BLaER1 (cell line): ENCODE results near the gene GLG1.

ENCODE experiments used
- H3K27ac ChIP-seq: shearing (Covaris generic); formaldehyde crosslinking; 2 replicates; pipeline ENCODE4 v1.8.1; 2022
- H3K27me3 ChIP-seq: shearing (Covaris generic); formaldehyde crosslinking; 2 replicates; pipeline ENCODE4 v1.8.1; 2022
- H3K36me3 ChIP-seq: shearing (Covaris generic); formaldehyde crosslinking; 2 replicates; pipeline ENCODE4 v1.8.1; 2022
- H3K4me1 ChIP-seq: shearing (Covaris generic); formaldehyde crosslinking; 2 replicates; pipeline ENCODE4 v1.8.1; 2022
- H3K4me2 ChIP-seq: shearing (Covaris generic); formaldehyde crosslinking; 2 replicates; pipeline ENCODE4 v1.8.1; 2022
- H3K4me3 ChIP-seq: shearing (Covaris generic); formaldehyde crosslinking; 2 replicates; pipeline ENCODE4 v1.8.1; 2022
- H3K9ac ChIP-seq: shearing (Covaris generic); formaldehyde crosslinking; 2 replicates; pipeline ENCODE4 v1.8.1; 2022
- H3K9me3 ChIP-seq: shearing (Covaris generic); formaldehyde crosslinking; 2 replicates; pipeline ENCODE4 v1.8.1; 2022
- H4K20me1 ChIP-seq: shearing (Covaris generic); formaldehyde crosslinking; 2 replicates; pipeline ENCODE4 v1.8.1; 2022
- Cebpa-rat ChIP-seq: shearing (Covaris generic); IDR thresholded peaks from 2 replicates; pipeline ENCODE4 v1.8.1; 2022

GLG1 gene

DNA sequence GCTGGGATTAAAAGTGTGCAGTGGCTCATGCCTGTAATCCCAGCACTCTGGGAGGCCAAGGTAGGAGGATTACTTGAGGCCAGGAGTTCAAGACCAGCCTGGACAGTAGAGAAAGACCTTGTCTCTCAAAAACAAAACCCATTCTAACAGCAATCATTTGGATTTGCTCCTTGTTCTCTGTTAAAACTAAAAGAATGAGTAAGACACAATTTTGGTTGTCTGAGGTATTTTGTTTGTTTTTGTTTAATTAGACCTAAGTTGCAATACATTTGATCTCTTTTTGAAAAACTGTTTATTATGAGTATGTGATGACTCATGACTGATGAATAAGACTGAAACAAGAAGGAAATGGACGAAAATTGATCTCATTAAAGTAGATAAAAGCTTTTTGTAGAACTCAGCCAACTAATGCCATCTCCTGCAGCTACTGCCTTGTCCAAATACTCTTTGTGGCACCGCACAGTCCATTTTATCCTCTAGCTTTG lies 29.0 kb downstream of the GLG1 start:
- Histone ChIP-seq H3K9ac (no peak overlapping the region), H3K9me3 (no peaks in the 10 kb centered on the region), H3K4me1 (peaks cover 97% of the 10 kb centered on the region), H3K27ac (peak overlapping the region; percentile 74), H3K4me2 (peak overlapping the region; percentile 82), H3K36me3 (no peaks in the 10 kb centered on the region; the same call in 1 of the 2 replicates), H3K4me3 (no peak overlapping the region), H4K20me1 (peaks cover 17% of the 10 kb centered on the region), H3K27me3 (no peaks in the 10 kb centered on the region)
- TF ChIP-seq Cebpa-rat: no peak

GRCh38 chr16:74575807-74576643 lies 30.9 kb downstream of the GLG1 start:
- Histone ChIP-seq H3K4me2 (peak overlapping the region; percentile 7), H3K27me3 (no peaks in the 10 kb centered on the region), H3K27ac (peak overlapping the region; percentile 74; the same call in 1 of the 2 replicates), H3K9me3 (no peaks in the 10 kb centered on the region), H3K4me3 (no peak overlapping the region), H3K36me3 (peaks cover 4% of the 10 kb centered on the region; the same call in 1 of the 2 replicates), H3K4me1 (peaks cover 90% of the 10 kb centered on the region), H4K20me1 (peaks cover 36% of the 10 kb centered on the region), H3K9ac (no peak overlapping the region)
- TF ChIP-seq Cebpa-rat: no peak

GRCh38 chr16:74575175-74575806 lies 31.6 kb downstream of the GLG1 start:
- Histone ChIP-seq H3K9me3 (no peaks in the 10 kb centered on the region), H3K27me3 (no peaks in the 10 kb centered on the region), H4K20me1 (peaks cover 43% of the 10 kb centered on the region), H3K4me1 (peaks cover 83% of the 10 kb centered on the region), H3K4me3 (no peak overlapping the region), H3K9ac (no peak overlapping the region), H3K36me3 (peaks cover 4% of the 10 kb centered on the region; the same call in 1 of the 2 replicates), H3K4me2 (peak overlapping the region; percentile 7), H3K27ac (0 out of 2 replicates have a peak overlapping the region, but pooled peaks have one; percentile 14)
- no peak for TF ChIP-seq Cebpa-rat

- Histone ChIP-seq H3K4me2 (peak overlapping the region; percentile 48), H3K9ac (no peak overlapping the region; the same call in 1 of the 2 replicates), H3K27me3 (no peaks in the 10 kb centered on the region), H3K9me3 (0 out of 2 replicates have a peak, but pooled peaks cover 4% of the 10 kb centered on the region), H3K36me3 (peaks cover 4% of the 10 kb centered on the region; the same call in 1 of the 2 replicates), H3K4me3 (no peak overlapping the region), H3K27ac (peak overlapping the region; percentile 49; the same call in 1 of the 2 replicates), H3K4me1 (peaks cover 78% of the 10 kb centered on the region), H4K20me1 (peaks cover 55% of the 10 kb centered on the region)
- TF ChIP-seq Cebpa-rat: no peak
Measured at GRCh38 chr16:74574146-74574545, 32.8 kb downstream of the GLG1 start.

GRCh38 chr16:74573622-74574021 lies 33.3 kb downstream of the GLG1 start:
- Histone ChIP-seq H3K27me3 (no peaks in the 10 kb centered on the region), H4K20me1 (peaks cover 60% of the 10 kb centered on the region), H3K4me1 (peaks cover 76% of the 10 kb centered on the region), H3K9ac (no peak overlapping the region; the same call in 1 of the 2 replicates), H3K27ac (peak overlapping the region; percentile 49; the same call in 1 of the 2 replicates), H3K36me3 (peaks cover 4% of the 10 kb centered on the region; the same call in 1 of the 2 replicates), H3K9me3 (0 out of 2 replicates have a peak, but pooled peaks cover 4% of the 10 kb centered on the region), H3K4me3 (no peak overlapping the region), H3K4me2 (peak overlapping the region; percentile 48)
- TF ChIP-seq Cebpa-rat: 0 out of 2 replicates have a peak, but pooled peaks have one; percentile 46

GRCh38 chr16:74570412-74571301 lies 36.3 kb downstream of the GLG1 start:
- H3K4me3 ChIP-seq: no peak overlapping the region
- H3K9ac ChIP-seq: no peak overlapping the region
- peaks cover 56% of the 10 kb centered on the region for H3K4me1 ChIP-seq
- H3K36me3 ChIP-seq: peaks cover 8% of the 10 kb centered on the region; the same call in 1 of the 2 replicates
- no peak for TF ChIP-seq Cebpa-rat
- H3K27me3 ChIP-seq: no peaks in the 10 kb centered on the region
- peaks cover 11% of the 10 kb centered on the region; the same call in 1 of the 2 replicates for H3K9me3 ChIP-seq
- H3K27ac ChIP-seq: no peak overlapping the region
- peaks cover 88% of the 10 kb centered on the region for H4K20me1 ChIP-seq
- no peak overlapping the region for H3K4me2 ChIP-seq

GRCh38 chr16:74568961-74569631 lies 37.8 kb downstream of the GLG1 start:
- Histone ChIP-seq H3K4me3 (no peak overlapping the region), H3K36me3 (peaks cover 17% of the 10 kb centered on the region), H3K4me1 (peaks cover 43% of the 10 kb centered on the region), H3K4me2 (no peak overlapping the region), H3K27me3 (no peaks in the 10 kb centered on the region), H4K20me1 (peaks cover 99% of the 10 kb centered on the region), H3K9ac (no peak overlapping the region), H3K9me3 (peaks cover 14% of the 10 kb centered on the region; the same call in 1 of the 2 replicates), H3K27ac (no peak overlapping the region)
- no peak for TF ChIP-seq Cebpa-rat

- H3K4me3 ChIP-seq: no peak overlapping the region
- no peak overlapping the region for H3K27ac ChIP-seq
- H3K36me3 ChIP-seq: peaks cover 29% of the 10 kb centered on the region
- H4K20me1 ChIP-seq: peaks cover 99% of the 10 kb centered on the region
- H3K4me1 ChIP-seq: peaks cover 31% of the 10 kb centered on the region
- H3K27me3 ChIP-seq: no peaks in the 10 kb centered on the region
- no peak overlapping the region for H3K4me2 ChIP-seq
- peaks cover 14% of the 10 kb centered on the region; the same call in 1 of the 2 replicates for H3K9me3 ChIP-seq
- TF ChIP-seq Cebpa-rat: no peak
- H3K9ac ChIP-seq: no peak overlapping the region
Measured at GRCh38 chr16:74567901-74568300, 39.0 kb downstream of the GLG1 start.
